Stimulated activated CD8-positive, alpha-beta memory T cell treated with anti-CD3 and anti-CD28 coated beads, Interleukin-7, amount 100 ng/mL, for 48 hours (primary cell): Measurements from ENCODE around the gene IFTAP.
"Not testable (repeated sequence)": the region's sequence is repeated elsewhere in the genome, so short reads cannot be mapped to it uniquely, and the experiment has no call there.

ENCODE experiments used
- DNase-seq, 2 donors: peaks; one replicate each; pipeline ENCODE4 v3.0.0-alpha.2; 2020; ENCODE audit warnings: low read depth in 1 of 2; ENCODE audit errors: extremely low read depth in 1 of 2

The IFTAP gene

GRCh38 chr11:36594316-36594989 lies at the start of gene IFTAP:
Gene IFTAP (plus strand): TSS chr11:36594502. CDS start chr11:36610104, 15,602 bp downstream.
- no peak for DNase-seq

GRCh38 chr11:36550385-36551115 lies 43.8 kb upstream of the IFTAP start:
- DNase-seq: no peak

- DNase-seq: not testable (repeated sequence)
Measured at GRCh38 chr11:36557390-36557789, 36.9 kb upstream of the IFTAP start.

GRCh38 chr11:36557991-36558390 lies 36.3 kb upstream of the IFTAP start:
- no peak for DNase-seq

GRCh38 chr11:36558571-36559413 lies 35.5 kb upstream of the IFTAP start:
- no peak for DNase-seq

- no peak for DNase-seq
Measured at GRCh38 chr11:36564376-36565030, 29.8 kb upstream of the IFTAP start.

GRCh38 chr11:36565031-36565610 lies 29.2 kb upstream of the IFTAP start:
- no peak for DNase-seq

GRCh38 chr11:36566407-36567053 lies 27.8 kb upstream of the IFTAP start:
- DNase-seq: no peak

- DNase-seq: no peak
Measured at GRCh38 chr11:36567694-36568093, 26.6 kb upstream of the IFTAP start, which contains the start of gene RAG1. Gene RAG1 (plus strand): TSS chr11:36568007. CDS start chr11:36573305, 5,298 bp downstream.

GRCh38 chr11:36569095-36569494 lies 25.2 kb upstream of the IFTAP start:
- DNase-seq: no peak

- DNase-seq: no peak
Measured at GRCh38 chr11:36574486-36574885, 19.8 kb upstream of the IFTAP start.

- DNase-seq: no peak
Measured at GRCh38 chr11:36577373-36577772, 16.9 kb upstream of the IFTAP start.

- no peak for DNase-seq
Measured at GRCh38 chr11:36577859-36578258, 16.4 kb upstream of the IFTAP start.

- no peak for DNase-seq
Measured at GRCh38 chr11:36578458-36578857, 15.8 kb upstream of the IFTAP start.

GRCh38 chr11:36581536-36581935 lies 12.8 kb upstream of the IFTAP start:
- no peak for DNase-seq

GRCh38 chr11:36583667-36584066 lies 10.6 kb upstream of the IFTAP start:
- no peak for DNase-seq

GRCh38 chr11:36586543-36586942 lies 7.8 kb upstream of the IFTAP start:
- DNase-seq: no peak

- DNase-seq: no peak
Measured at GRCh38 chr11:36588099-36588498, 6.2 kb upstream of the IFTAP start.

GRCh38 chr11:36590513-36590912 lies 3.8 kb upstream of the IFTAP start:
- DNase-seq: no peak

- DNase-seq: no peak
Measured at GRCh38 chr11:36591433-36591832, 2.9 kb upstream of the IFTAP start.
